RWPE2 (cell line): ENCODE data around the gene GDF9.

Source experiments
- ATAC-seq: fragments of 200-7000 bp; cut with Tn5 transposase; 3 replicates; pipeline ENCODE4 v1.9.1; 2021; ENCODE audit warnings: low read depth
- DNase-seq: peaks from one replicate; pipeline ENCODE4 v3.0.0-alpha.2; 2020; ENCODE audit warnings: low spot score
- H3K27ac ChIP-seq: fragments of 450-650 bp; 2 replicates; pipeline ENCODE4 v1.5.1; 2017; ENCODE audit warnings: mild to moderate bottlenecking; ENCODE audit not compliant: poor library complexity, severe bottlenecking
- H3K27me3 ChIP-seq: fragments of 250-450 bp; sonication (Bioruptor Pico); 2 replicates; pipeline ENCODE4 v1.5.1; 2021; ENCODE audit warnings: mild to moderate bottlenecking, moderate library complexity; ENCODE audit not compliant: insufficient read depth, poor library complexity, severe bottlenecking
- H3K36me3 ChIP-seq: fragments of 250-450 bp; sonication (Bioruptor Pico); 2 replicates; pipeline ENCODE4 v1.5.1; 2020; ENCODE audit warnings: low read depth, mild to moderate bottlenecking, moderate library complexity
- H3K4me1 ChIP-seq: fragments of 250-450 bp; sonication (Bioruptor Pico); 2 replicates; pipeline ENCODE4 v1.5.1; 2021; ENCODE audit warnings: mild to moderate bottlenecking, moderate library complexity; ENCODE audit not compliant: insufficient read depth, poor library complexity, severe bottlenecking
- H3K4me3 ChIP-seq: fragments of 250-450 bp; sonication (Bioruptor Pico); 2 replicates; pipeline ENCODE4 v1.5.1; 2021; ENCODE audit warnings: mild to moderate bottlenecking, moderate library complexity; ENCODE audit not compliant: severe bottlenecking
- H3K9me3 ChIP-seq: fragments of 250-450 bp; sonication (Bioruptor Pico); 2 replicates; pipeline ENCODE4 v1.5.1; 2021; ENCODE audit warnings: mild to moderate bottlenecking, moderate library complexity; ENCODE audit not compliant: severe bottlenecking
- CTCF ChIP-seq: fragments of 450-650 bp; IDR thresholded peaks from one replicate; pipeline ENCODE4 v1.5.1; 2017; ENCODE audit warnings: mild to moderate bottlenecking, moderate library complexity; ENCODE audit not compliant: poor library complexity, severe bottlenecking

The GDF9 gene

DNA sequence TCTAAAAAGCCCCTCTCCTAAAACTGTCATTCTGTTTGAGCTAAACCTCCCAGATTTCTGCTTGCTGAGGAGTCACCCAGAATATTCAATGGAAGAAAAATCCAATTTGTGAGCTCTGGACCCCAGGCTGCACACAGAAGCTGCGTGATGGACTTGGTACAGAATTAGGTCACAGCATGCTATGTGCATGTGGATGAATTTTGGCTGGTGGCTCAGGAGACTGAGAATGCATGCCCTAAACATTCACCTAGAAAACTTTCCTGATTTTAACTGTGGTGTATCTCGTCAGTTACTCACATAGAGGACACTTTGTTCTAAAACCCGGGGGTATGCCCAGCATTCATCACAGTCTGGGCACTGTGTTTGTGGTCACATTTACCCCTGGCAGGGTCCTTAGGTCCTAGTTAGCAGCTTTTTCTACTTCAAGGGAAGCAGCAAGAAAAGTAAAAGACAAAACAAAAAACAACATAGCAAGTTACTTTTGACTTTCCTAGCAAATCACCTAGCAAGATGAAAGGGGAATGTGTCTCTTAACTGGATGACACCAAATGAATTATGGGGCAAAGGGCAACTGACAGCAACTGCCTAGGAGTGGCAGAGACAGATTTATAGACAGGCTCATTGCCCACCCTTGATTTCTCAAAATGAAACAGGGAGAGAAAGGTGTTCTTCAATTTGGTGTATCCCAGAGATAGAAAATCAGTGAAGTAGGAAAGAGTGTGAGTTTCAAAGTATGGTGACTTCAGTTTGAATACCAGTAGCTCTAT is 27.6 kb downstream of the GDF9 start:
- H3K36me3 ChIP-seq = no peaks in the 10 kb centered on the region
- no peak for ATAC-seq
- H3K4me1 ChIP-seq = peaks cover 17% of the 10 kb centered on the region

GRCh38 chr5:132837868-132838267 is 28.4 kb downstream of the GDF9 start:
- no peak for TF ChIP-seq CTCF
- Histone ChIP-seq H3K4me3 (no peak overlapping the region), H3K27ac (no peak overlapping the region), H3K9me3 (no peaks in the 10 kb centered on the region), H3K36me3 (no peaks in the 10 kb centered on the region), H3K4me1 (peaks cover 17% of the 10 kb centered on the region), H3K27me3 (no peaks in the 10 kb centered on the region)
- DNase-seq = no peak
- ATAC-seq = no peak

More for the DNA sequence above, 27.6 kb downstream of the GDF9 start:
- H3K27ac ChIP-seq = no peak overlapping the region
- H3K9me3 ChIP-seq = no peaks in the 10 kb centered on the region
- no peak for DNase-seq
- H3K4me3 ChIP-seq = no peak overlapping the region
- no peaks in the 10 kb centered on the region for H3K27me3 ChIP-seq
- TF ChIP-seq CTCF = no peak

- ATAC-seq (no peak), DNase-seq (no peak)
- H3K9me3 ChIP-seq = no peaks in the 10 kb centered on the region
- no peaks in the 10 kb centered on the region for H3K36me3 ChIP-seq
- no peak overlapping the region for H3K27ac ChIP-seq
- H3K4me1 ChIP-seq = peaks cover 17% of the 10 kb centered on the region
- H3K27me3 ChIP-seq = no peaks in the 10 kb centered on the region
- no peak for TF ChIP-seq CTCF
- no peak overlapping the region for H3K4me3 ChIP-seq
Measured at GRCh38 chr5:132836852-132837251, 29.4 kb downstream of the GDF9 start.

GRCh38 chr5:132834057-132834456 is 32.2 kb downstream of the GDF9 start:
- Histone ChIP-seq H3K4me3 (no peak overlapping the region), H3K9me3 (no peaks in the 10 kb centered on the region), H3K36me3 (no peaks in the 10 kb centered on the region), H3K27ac (no peak overlapping the region), H3K4me1 (no peaks in the 10 kb centered on the region), H3K27me3 (no peaks in the 10 kb centered on the region)
- no peak for ATAC-seq
- TF ChIP-seq CTCF = no peak
- no peak for DNase-seq

DNA sequence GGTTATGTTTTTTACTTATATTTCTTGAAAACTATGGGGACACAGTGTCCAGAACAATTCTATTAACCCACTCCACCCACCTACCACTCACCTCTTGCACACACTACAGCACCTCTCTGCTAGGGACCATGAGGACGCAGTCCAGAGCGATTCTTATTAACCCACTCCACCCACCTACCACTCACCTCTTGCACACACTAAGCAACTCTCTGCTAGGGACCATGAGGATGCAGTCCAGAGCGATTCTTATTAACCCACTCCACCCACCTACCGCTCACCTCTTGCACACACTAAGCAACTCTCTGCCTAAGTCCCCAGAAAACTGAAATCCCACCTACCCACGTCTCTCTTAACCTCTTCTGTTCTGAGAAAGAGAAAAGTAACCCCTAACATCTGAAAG is 33.7 kb downstream of the GDF9 start:
- no peak overlapping the region for H3K4me3 ChIP-seq
- H3K27me3 ChIP-seq = no peaks in the 10 kb centered on the region
- no peak for TF ChIP-seq CTCF
- no peaks in the 10 kb centered on the region for H3K9me3 ChIP-seq
- H3K4me1 ChIP-seq = no peaks in the 10 kb centered on the region
- no peak for DNase-seq
- H3K36me3 ChIP-seq = no peaks in the 10 kb centered on the region
- H3K27ac ChIP-seq = no peak overlapping the region
- ATAC-seq = no peak
